ENCODE measurements around the gene TSPAN9. TPM values are rescaled to one million over a fixed set of nuclear protein-coding genes. Genes with fewer than 3 reads are reported as not detected.

The TSPAN9 gene
- total and polyA plus RNA-seq, 2 donors from 2014 or later, result 62.4 to 81.6 TPM

DNA sequence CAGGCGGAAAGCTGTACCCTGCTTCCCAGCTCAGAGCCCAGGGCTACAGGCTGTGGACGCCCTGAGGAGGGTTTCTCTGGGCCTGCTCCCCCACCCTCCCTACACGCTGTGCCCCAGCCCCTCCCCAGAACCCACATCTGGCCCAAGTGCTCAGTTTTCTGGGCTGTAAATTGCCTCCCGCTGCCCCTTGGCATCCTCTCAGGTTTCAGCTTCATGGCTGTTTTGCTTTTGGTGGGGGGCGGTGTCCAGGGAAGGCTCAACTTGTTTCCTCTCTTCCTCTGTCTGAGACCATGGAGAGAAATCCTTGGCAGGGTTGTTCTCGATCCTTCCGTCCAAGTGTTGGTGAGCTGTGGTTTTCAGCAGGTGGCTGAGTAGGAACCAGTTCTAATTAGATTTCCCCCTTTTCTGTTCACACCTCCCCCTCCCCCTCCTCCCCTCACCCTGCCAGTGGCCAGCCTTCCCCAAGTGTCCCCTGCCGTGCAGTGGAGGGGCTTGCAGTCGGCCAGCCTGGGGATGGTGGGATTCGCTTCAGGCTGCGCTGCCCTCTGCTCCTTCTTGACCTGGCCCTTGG lies 61.8 kb downstream of the TSPAN9 start:
- Histone ChIP-seq H3K27me3 (ENCODE audit: control insufficient read depth, insufficient read depth, low read length) (no peaks in the 10 kb centered on the region), H3K4me1 (ENCODE audit: control insufficient read depth in 2 of 3, insufficient read depth in 2 of 3, low read depth in 1 of 3, low read length in 3 of 3) (peaks cover 0 to 36% (median 28%) of the 10 kb centered on the region in 3 donors), H3K36me3 (ENCODE audit: control insufficient read depth in 2 of 3, insufficient read depth in 3 of 3, low read length in 3 of 3) (no peaks in the 10 kb centered on the region), H3K9ac (ENCODE audit: low read length in 3 of 3) (no peak overlapping the region), H3K27ac (ENCODE audit: low read depth in 2 of 2, low read length in 2 of 2) (no peak overlapping the region), H3K4me3 (ENCODE audit: low read length in 3 of 3) (no peak overlapping the region), H3K9me3 (ENCODE audit: control insufficient read depth in 2 of 3, insufficient read depth in 1 of 3, low read length in 3 of 3) (no peaks in the 10 kb centered on the region)
- TF ChIP-seq, protein P1, sequence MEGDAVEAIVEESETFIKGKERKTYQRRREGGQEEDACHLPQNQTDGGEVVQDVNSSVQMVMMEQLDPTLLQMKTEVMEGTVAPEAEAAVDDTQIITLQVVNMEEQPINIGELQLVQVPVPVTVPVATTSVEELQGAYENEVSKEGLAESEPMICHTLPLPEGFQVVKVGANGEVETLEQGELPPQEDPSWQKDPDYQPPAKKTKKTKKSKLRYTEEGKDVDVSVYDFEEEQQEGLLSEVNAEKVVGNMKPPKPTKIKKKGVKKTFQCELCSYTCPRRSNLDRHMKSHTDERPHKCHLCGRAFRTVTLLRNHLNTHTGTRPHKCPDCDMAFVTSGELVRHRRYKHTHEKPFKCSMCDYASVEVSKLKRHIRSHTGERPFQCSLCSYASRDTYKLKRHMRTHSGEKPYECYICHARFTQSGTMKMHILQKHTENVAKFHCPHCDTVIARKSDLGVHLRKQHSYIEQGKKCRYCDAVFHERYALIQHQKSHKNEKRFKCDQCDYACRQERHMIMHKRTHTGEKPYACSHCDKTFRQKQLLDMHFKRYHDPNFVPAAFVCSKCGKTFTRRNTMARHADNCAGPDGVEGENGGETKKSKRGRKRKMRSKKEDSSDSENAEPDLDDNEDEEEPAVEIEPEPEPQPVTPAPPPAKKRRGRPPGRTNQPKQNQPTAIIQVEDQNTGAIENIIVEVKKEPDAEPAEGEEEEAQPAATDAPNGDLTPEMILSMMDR (IDR thresholded peaks at IDR 0.05; ENCODE audit: borderline replicate concordance, extremely low read depth, insufficient read depth), result no peak
- FAIRE-seq (no peak), DNase-seq (peak in 3 of 5 donors; percentile 75 to 79 (median 77))
- intact Hi-C loops (cut with DNase I), result no loop called here

DNA sequence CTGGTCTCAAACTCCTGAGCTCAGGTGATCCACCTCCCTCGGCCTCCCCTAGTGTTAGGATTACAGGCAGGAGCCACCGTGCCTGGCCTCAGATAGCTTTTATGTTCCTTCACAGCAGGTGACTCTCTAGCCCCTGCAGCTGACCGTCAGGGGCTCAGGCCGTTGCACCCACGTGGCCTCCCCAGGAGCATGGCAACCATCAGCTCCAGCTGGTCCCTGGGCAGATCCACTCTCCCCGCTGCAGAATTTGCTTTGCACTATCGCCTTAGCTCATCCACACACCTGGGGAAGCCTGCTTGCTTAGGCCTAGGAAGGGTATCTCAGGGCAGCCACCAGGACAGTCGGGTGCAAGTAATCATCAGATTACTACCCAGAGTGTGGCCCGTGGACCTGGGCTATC lies 62.6 kb downstream of the TSPAN9 start:
- peaks cover 0 to 42% (median 35%) of the 10 kb centered on the region in 3 donors for H3K4me1 ChIP-seq (ENCODE audit: control insufficient read depth in 2 of 3, insufficient read depth in 2 of 3, low read depth in 1 of 3, low read length in 3 of 3)

DNA sequence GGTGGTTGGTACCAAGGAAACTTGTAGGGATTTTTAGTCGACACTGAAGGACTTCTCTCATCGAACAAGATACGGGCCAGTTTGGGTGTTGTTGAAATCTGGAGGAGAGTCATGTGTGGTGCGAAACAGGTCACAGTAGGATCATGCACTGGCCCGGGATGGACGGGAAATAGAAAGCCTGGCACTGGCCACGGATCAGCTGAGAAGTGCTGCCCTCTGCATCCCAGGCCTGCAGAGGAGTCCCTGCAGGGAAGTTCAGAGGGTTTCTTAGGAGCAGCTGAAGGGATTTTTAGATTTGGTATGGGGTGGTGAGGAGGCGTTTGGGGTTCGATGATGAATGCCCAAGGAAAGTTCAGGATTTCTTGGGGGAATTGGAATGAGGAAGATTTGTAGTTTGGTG lies 63.1 kb downstream of the TSPAN9 start:
- intact Hi-C loops (cut with DNase I), result no loop called here
- Histone ChIP-seq H3K9ac (ENCODE audit: low read length in 3 of 3) (no peak overlapping the region), H3K4me3 (ENCODE audit: low read length in 3 of 3) (no peak overlapping the region), H3K4me1 (ENCODE audit: control insufficient read depth in 2 of 3, insufficient read depth in 2 of 3, low read depth in 1 of 3, low read length in 3 of 3) (peaks cover 0 to 47% (median 40%) of the 10 kb centered on the region in 3 donors), H3K9me3 (ENCODE audit: control insufficient read depth in 2 of 3, insufficient read depth in 1 of 3, low read length in 3 of 3) (no peaks in the 10 kb centered on the region), H3K27ac (ENCODE audit: low read depth in 2 of 2, low read length in 2 of 2) (no peak overlapping the region), H3K27me3 (ENCODE audit: control insufficient read depth, insufficient read depth, low read length) (no peaks in the 10 kb centered on the region), H3K36me3 (ENCODE audit: control insufficient read depth in 2 of 3, insufficient read depth in 3 of 3, low read length in 3 of 3) (no peaks in the 10 kb centered on the region)
- DNase-seq (no peak), FAIRE-seq (no peak)
- TF ChIP-seq, protein P1 (IDR thresholded peaks at IDR 0.05; ENCODE audit: borderline replicate concordance, extremely low read depth, insufficient read depth), result no peak

More for the DNA sequence above, 62.6 kb downstream of the TSPAN9 start:
- no peak overlapping the region for H3K9ac ChIP-seq (ENCODE audit: low read length in 3 of 3)
- H3K36me3 ChIP-seq (ENCODE audit: control insufficient read depth in 2 of 3, insufficient read depth in 3 of 3, low read length in 3 of 3), result no peaks in the 10 kb centered on the region
- H3K27ac ChIP-seq (ENCODE audit: low read depth in 2 of 2, low read length in 2 of 2), result no peak overlapping the region
- H3K9me3 ChIP-seq (ENCODE audit: control insufficient read depth in 2 of 3, insufficient read depth in 1 of 3, low read length in 3 of 3), result no peaks in the 10 kb centered on the region
- TF ChIP-seq, protein P1 (IDR thresholded peaks at IDR 0.05; ENCODE audit: borderline replicate concordance, extremely low read depth, insufficient read depth), result no peak
- peak in 1 of 5 donors; percentile 41 for DNase-seq
- intact Hi-C loops (cut with DNase I), result no loop called here
- no peak for FAIRE-seq
- no peak overlapping the region for H3K4me3 ChIP-seq (ENCODE audit: low read length in 3 of 3)
- no peaks in the 10 kb centered on the region for H3K27me3 ChIP-seq (ENCODE audit: control insufficient read depth, insufficient read depth, low read length)
